IMR-90 (cell line): ENCODE data around the gene CACNA2D4.

Source experiments
- CTCF ChIP-seq: conservative IDR thresholded peaks from 2 replicates; pipeline ENCODE4 v1.5.1; 2012; ENCODE audit warnings: mild to moderate bottlenecking, low read depth, low read length, improper control_type of control experiment
- FOS ChIP-seq: fragments of 150-350 bp; IDR thresholded peaks from 2 replicates; pipeline ENCODE4 v1.6.1; 2016; ENCODE audit warnings: low read depth, low read length
- MAFK ChIP-seq: IDR thresholded peaks from 2 replicates; pipeline ENCODE4 v1.6.1; 2012; ENCODE audit warnings: low read depth, low read length, improper control_type of control experiment
- POLR2A ChIP-seq: IDR thresholded peaks from 2 replicates; pipeline ENCODE4 v1.6.1; 2012; ENCODE audit warnings: mild to moderate bottlenecking, low read depth, low read length
- RFX5 ChIP-seq: IDR thresholded peaks from 2 replicates; pipeline ENCODE4 v1.8.0; 2012; ENCODE audit warnings: low read depth, mild to moderate bottlenecking, low read length, moderate library complexity

GRCh38 chr12:1847411-1847810, 71.0 kb downstream of the CACNA2D4 start:
- TF ChIP-seq CTCF (no peak), MAFK (no peak), POLR2A (no peak), RFX5 (no peak), FOS (no peak)
